Epidermal melanocyte (primary cell): ENCODE data around the gene AQP1.

Experiments used
- DNase-seq: peaks from one replicate; pipeline ENCODE4 v3.0.0; 2011; ENCODE audit warnings: low spot score; ENCODE audit not compliant: insufficient read length

AQP1 gene

GRCh38 chr7:30973292-30973691 is 61.6 kb downstream of the AQP1 start:
- no peak for DNase-seq

- DNase-seq = no peak
Measured at GRCh38 chr7:30973791-30974604, 62.3 kb downstream of the AQP1 start.

DNA sequence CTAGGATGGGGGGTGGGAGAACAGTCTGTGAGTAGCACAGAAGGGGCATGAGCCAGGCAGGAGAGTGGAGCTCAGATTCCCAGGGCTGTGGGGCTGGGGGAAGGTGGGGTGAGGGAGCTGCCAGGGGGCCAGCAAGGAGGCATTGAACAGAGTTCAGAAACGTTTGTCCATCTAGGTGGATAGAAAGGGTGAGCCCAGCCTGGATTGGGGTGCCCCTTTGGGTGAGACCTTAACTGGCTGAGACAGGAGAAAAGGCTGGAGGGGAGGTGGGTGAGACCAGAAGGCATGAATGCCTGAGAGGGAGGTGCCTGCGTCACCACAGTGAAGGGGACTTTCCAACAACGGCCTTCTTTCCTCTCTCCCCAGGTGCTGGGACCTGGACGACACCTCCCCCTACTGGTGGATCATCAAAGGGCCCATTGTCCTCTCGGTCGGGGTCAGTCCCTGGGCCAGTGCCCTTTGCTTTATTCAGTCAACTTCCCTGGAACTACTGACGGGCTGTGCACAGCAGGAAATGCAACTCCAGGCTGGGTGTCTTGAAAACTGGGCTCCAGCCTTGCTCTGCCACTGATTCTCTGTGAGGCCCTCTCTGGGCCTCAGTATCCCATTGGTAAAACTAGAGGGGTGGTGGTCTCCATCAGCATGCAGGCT is 63.1 kb downstream of the AQP1 start:
- no peak for DNase-seq
